Measurements from ENCODE around the gene SRRD.

The SRRD gene

DNA sequence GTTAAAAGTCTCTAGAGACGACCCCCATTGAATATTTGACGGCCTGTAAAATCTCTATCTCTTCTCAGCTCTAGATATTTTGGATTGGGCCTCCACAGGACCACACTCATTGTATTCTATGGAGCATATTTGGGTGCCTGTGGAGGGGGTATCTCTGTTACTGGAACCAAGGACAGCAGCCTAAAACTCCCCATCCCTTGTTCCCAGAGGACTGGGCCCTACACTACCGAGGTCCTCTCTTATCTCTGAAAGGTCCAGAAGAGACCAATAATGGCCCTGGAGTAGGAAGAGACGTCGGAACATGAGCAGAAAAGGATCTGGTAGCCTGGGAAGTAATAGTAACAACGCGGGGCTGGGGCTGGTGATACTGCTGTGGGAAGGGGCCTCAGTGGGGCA is 636 bp upstream of the SRRD start:
- DNase-seq (ENCODE audit: low spot score) = no peak

DNA sequence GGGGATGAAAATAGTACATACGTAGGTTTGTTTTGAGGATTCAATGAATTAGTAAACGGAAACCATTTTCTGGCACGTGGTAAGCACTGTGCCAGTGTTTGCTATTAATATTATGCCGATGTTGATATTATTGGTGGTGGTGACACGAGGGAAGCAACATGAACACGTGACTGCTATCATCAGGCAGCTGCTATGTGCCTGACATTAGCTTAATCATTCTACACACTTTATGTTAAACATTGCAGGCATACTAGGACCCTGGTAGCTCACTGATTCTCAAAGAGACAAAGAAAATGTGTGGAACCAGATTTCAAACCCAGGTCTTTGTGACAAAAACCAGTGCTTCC is 656 bp downstream of the SRRD start:
- DNase-seq (ENCODE audit: low spot score) = no peak

DNA sequence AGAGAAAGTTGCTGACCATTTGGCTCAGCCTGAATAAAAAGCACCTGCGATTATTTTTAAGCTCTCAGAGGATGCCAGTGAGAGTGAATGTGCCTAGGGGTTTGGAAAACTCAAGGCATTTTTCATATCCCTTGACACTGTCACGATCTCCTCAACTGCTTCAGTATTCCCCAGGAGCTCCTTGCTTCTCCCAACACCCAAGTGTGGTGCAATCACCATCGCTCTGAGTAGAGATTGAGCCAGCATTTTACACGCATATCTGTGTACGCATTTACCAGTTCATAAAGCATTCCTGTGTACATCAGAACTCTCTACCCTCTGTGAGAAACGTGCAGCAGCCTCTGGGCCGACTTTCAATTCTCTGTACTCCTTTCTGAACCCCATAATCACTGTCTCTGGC is 1.3 kb downstream of the SRRD start:
- no peak for DNase-seq (ENCODE audit: low spot score)

DNA sequence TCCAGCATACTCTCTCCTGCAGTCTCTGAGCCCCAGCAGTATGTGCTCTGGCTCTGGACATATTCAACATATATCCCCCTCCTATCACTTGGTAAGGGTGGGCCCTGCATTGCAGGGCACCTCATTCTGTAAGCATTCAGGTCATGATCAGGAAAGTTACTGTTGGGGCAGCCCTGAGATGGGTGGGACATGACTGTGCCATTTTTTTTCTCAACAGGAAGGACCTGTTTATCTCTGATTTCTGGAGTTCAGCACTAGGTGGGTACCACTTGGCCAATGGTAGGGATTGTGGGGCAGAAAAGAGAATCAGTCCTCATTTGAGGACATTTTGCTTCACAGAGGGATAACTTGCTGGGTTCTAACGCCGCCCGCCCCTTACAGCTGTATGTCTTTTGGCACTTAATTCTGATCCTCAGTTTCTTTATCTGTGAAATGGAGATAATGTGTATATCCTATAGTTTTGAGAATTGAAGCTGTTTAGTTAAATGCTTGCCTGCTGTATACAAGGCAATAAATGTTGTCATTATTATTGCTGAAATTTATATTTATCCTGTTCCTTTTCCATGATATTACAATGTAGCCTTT is 2.2 kb downstream of the SRRD start:
- no peak for DNase-seq (ENCODE audit: low spot score)

- DNase-seq (ENCODE audit: low spot score) = no peak
Observed at GRCh38 chr22:26486394-26486793, 2.7 kb downstream of the SRRD start.

- DNase-seq (ENCODE audit: low spot score) = no peak
Observed at GRCh38 chr22:26487996-26488395, 4.3 kb downstream of the SRRD start.

GRCh38 chr22:26489447-26490036 is 5.9 kb downstream of the SRRD start:
- DNase-seq (ENCODE audit: low spot score) = no peak

DNA sequence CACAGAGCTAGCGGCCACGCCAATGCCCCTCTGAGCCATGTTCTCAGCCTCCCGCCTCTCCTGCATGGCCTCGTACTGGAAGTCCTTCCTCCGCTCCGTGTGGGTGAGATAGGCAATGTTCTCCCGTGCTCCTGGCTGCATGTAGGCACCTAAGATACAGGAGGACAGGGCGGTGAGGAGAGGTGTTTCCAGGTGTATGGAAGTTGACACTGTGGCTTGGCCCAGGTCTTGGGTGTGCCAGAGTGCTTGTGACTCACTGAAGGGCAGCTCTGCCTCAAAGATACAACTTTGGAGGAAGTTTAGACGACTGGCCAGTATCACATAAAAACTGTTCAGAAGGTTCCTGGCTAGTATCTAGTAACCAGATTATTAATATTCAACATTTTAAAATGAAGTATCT is 8.5 kb downstream of the SRRD start:
- no peak for DNase-seq (ENCODE audit: low spot score)

DNA sequence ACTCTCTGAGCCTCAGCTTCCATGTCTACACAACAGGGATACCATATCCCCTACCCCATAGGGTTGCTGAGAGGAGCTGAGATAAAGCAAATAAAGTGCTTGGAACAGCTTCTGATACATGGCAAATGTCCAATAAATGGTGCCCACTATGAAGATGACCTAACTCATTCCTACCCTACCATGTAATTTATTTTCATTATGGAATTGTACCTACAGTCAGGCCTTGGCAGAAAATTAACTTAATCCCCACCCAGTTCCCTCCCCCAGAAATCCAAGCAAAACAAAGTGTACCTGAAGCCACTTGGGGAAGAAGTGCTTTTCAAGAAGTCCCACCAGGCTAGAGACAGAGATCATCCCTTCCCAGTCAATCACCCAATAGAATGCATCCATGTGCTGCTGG is 10.8 kb downstream of the SRRD start:
- no peak for DNase-seq (ENCODE audit: low spot score)

DNA sequence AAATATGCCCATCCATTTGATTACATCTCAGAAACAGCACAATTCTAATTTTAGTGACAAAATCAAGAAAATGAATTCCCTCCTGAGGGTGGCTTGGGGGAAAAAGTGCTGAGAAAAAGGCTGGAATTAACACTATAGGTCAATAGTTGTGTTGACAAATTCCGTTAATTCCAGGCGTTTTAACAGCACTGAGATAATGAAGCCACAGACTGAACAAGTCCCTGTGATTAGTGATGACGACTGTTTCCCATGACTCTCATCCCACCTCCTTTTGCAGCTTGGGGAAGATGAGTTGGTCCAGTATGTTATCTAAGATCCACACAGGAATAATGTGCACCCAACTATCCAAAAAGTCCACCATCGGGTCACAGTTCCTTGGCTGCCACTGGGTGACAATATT is 12.8 kb downstream of the SRRD start:
- DNase-seq (ENCODE audit: low spot score) = no peak

GRCh38 chr22:26499188-26499703 is 15.6 kb downstream of the SRRD start:
- no peak for DNase-seq (ENCODE audit: low spot score)

- no peak for DNase-seq (ENCODE audit: low spot score)
Observed at GRCh38 chr22:26501996-26502395, 18.3 kb downstream of the SRRD start.

- peak; percentile 31 for DNase-seq (ENCODE audit: low spot score)
Observed at GRCh38 chr22:26502688-26503561, 19.2 kb downstream of the SRRD start.

DNA sequence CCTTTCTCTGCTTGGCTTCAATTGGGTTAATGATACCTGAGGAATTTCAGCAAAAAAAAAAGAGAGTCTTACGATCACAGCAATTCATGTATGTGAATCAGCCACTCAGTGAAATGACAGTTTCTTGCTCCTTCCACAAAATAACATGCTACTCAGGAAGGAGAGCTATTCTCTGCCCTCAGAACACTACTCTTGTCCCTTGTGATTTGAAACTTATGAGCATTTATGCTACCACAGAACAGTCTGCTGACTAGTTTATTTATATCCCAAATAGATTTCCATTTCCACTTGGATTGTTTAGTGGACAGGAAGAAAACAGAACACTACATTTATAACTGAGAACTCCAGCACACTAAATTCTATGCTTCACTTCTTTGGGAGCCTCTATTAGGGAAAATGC is 20.1 kb downstream of the SRRD start:
- DNase-seq (ENCODE audit: low spot score) = no peak

DNA sequence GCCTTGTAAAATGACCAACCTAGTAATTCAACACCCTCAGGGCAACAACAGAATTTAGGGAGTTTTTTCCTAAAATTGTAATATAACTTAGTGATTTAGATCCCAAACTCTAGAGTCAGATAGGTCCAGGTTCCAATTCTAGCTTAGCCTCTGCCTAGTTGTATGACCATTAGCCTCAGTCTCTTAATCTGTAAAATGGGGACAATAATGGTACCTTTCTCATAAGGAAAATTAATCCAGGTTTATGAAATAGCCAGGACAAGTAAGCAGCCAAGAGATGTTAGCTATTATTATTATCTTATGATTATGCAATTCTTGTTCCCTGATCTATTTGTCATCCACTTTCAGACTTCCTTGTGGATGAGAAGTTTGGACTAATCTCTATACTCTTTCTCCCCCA is 24.5 kb downstream of the SRRD start:
- DNase-seq (ENCODE audit: low spot score) = no peak

DNA sequence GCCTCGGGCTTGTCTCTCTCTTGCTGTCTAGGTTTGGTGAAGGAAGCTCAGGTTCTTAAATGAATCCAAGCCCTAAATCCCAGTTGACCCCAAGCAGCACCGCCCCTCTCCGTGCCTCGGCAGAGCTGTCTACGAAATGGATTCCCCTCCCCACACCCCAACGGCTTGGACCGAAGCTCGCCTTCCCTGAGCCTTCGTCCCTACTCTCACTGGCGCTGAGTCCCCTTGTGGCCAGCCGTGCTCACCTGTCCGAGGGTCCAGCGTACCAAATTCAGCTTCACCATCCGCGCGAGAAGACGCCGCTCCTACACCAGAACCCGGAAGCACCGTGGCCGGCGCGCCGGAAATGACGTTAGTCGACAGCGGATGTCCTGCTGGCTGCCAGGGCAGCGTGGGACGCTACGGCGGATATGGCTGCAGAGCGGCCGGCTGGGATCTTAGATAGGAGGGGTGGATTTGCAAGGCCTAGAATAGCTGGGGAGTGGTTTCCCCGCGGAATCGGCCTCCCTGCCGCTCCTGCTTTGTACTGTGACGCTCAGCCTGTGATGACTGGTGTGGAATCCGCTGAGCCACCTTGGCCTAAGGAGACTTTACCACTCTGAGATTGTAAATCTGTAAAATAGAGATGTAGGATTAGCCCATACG is 28.6 kb downstream of the SRRD start, which contains the start of gene TFIP11:
TSS of gene TFIP11 (minus strand) at position 325 of the 645 bp plus-strand sequence. CDS start 2,201 bp downstream, outside the sequence.
- DNase-seq (ENCODE audit: low spot score) = peak; percentile 95

- no peak for DNase-seq (ENCODE audit: low spot score)
Observed at GRCh38 chr22:26513838-26514237, 30.2 kb downstream of the SRRD start.

DNA sequence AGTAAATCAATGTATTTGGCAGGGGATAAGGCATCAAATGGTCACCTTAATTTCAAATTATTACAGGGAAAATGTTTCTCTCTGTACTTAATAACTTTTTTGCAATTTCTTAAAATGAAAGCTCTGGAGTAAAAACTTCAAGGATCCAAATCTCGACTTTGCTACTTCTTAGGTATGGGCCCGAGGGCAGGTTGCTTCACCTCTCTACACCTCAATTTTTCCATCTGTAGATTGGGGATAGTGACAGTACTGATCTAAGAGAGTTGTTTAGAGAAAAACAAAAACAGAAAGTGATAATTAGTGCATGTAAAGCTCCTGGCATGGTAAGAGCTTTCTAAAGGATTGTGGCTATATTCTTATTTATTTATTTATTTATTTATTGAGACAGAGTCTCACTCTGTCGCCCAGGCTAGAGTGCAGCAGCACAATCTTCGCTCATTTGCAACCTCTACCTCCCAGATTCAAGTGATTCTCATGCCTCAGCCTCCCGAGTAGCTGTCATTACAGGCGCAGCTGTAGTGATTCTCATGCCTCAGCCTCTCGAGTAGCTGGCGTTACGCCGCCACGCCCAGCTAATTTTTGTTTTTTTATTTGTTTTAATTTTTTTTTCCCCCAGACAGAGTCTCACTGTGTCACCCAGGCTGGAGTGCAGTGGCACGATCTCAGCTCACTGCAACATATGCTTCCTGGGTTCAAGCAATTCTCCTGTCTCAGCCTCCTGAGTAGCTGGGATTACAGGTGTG is 30.9 kb downstream of the SRRD start:
- DNase-seq (ENCODE audit: low spot score) = no peak

GRCh38 chr22:26515931-26516330 is 32.3 kb downstream of the SRRD start:
- DNase-seq (ENCODE audit: low spot score) = no peak

- DNase-seq (ENCODE audit: low spot score) = no peak
Observed at GRCh38 chr22:26516503-26516902, 32.8 kb downstream of the SRRD start.

DNA sequence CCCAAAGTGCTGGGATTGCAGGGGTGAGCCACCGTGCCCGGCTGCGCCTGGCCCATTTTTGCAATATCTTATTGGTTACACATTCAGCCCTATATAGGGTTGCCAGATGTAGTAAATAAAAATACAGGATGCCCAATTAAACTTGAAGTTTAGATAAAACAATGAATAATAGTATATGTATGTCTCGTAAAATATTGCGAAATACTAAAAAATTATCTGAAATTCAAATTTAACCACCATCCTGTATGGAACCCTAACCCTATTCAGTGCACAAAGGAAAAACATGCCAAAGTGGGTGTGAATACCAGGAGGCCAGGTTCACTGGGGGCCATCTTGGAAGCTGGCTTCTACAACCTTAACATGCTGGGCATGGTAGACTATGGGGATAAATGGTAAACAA is 33.8 kb downstream of the SRRD start:
- DNase-seq (ENCODE audit: low spot score) = no peak

- DNase-seq (ENCODE audit: low spot score) = no peak
Observed at GRCh38 chr22:26522012-26522411, 38.3 kb downstream of the SRRD start.
